ENCODE results near the gene MCTP1.

Gene MCTP1

DNA sequence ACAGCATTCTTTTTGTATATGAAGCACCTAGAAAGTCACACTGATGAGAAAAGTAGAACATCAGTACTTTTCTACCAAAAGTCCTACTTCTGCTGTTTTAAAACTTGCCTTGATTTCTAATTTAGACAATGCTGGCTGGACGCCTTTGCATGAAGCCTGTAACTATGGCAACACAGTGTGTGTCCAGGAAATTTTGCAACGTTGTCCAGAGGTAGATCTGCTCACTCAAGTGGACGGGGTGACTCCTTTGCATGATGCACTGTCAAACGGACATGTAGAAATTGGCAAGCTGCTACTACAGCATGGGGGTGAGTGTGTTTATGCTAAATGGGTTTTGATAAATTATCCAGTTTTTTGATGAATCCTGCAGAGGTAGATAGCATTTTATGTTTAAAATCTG, 592.9 kb downstream of the MCTP1 start:
- no peak overlapping the region for H3K27ac ChIP-seq (ENCODE audit: low read length)

DNA sequence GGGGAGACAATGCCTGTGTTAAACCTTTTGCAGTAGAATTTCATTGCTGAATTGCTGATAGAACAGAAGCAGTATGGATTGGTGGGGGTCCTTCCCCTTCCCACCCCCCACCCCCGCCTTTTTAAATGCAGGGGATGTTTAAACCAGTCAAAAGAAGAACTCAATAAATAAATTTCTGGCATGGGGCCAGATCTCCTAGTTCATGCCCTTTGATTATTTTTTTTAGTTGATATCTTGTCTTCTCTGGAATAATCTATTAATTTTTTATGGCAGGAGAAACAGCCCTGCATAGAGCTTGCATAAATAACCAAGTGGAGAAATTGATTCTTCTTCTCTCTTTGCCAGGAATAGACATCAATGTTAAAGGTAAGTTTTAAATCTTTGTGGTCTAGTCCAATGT, 593.6 kb downstream of the MCTP1 start:
- Histone ChIP-seq H3K27me3 (replicated peaks; ENCODE audit: insufficient read depth, low read length) (no peaks in the 10 kb centered on the region), H3K9me3 (replicated peaks; ENCODE audit: insufficient read depth, low read length) (no peaks in the 10 kb centered on the region), H3K79me2 (ENCODE audit: low read length) (no peaks in the 10 kb centered on the region), H3K36me3 (replicated peaks; ENCODE audit: insufficient read depth, low read length) (no peaks in the 10 kb centered on the region; the same call in 1 of the 2 replicates), H3K9me2 (replicated peaks; ENCODE audit: insufficient read depth, low read length) (no peaks in the 10 kb centered on the region), H4K20me1 (ENCODE audit: insufficient read depth, low read length) (no peaks in the 10 kb centered on the region), H2AFZ (ENCODE audit: low read length) (no peak overlapping the region), H3F3A (ENCODE audit: insufficient read depth, low read length) (no peaks in the 10 kb centered on the region), H3K9ac (ENCODE audit: low read length) (no peak overlapping the region), H3K4me3 (ENCODE audit: low read length) (no peak overlapping the region), H3K4me2 (ENCODE audit: low read depth, low read length) (no peak overlapping the region), H3K4me1 (ENCODE audit: low read length) (no peaks in the 10 kb centered on the region), H3K27ac (ENCODE audit: low read length) (no peak overlapping the region)
- no peak for DNase-seq
- no peak for TF ChIP-seq EZH2 (optimal IDR thresholded peaks at IDR 0.05; ENCODE audit: low read depth, low read length)
- TF ChIP-seq EZH2phosphoT487 (IDR thresholded peaks at IDR 0.05; ENCODE audit: low read length): no peak
- TF ChIP-seq, protein P1, sequence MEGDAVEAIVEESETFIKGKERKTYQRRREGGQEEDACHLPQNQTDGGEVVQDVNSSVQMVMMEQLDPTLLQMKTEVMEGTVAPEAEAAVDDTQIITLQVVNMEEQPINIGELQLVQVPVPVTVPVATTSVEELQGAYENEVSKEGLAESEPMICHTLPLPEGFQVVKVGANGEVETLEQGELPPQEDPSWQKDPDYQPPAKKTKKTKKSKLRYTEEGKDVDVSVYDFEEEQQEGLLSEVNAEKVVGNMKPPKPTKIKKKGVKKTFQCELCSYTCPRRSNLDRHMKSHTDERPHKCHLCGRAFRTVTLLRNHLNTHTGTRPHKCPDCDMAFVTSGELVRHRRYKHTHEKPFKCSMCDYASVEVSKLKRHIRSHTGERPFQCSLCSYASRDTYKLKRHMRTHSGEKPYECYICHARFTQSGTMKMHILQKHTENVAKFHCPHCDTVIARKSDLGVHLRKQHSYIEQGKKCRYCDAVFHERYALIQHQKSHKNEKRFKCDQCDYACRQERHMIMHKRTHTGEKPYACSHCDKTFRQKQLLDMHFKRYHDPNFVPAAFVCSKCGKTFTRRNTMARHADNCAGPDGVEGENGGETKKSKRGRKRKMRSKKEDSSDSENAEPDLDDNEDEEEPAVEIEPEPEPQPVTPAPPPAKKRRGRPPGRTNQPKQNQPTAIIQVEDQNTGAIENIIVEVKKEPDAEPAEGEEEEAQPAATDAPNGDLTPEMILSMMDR (IDR thresholded peaks at IDR 0.05; ENCODE audit: low read length): no peak

More for the DNA sequence above, 592.9 kb downstream of the MCTP1 start:
- H3K4me1 ChIP-seq (ENCODE audit: low read length): no peaks in the 10 kb centered on the region
- H3K9me2 ChIP-seq (replicated peaks; ENCODE audit: insufficient read depth, low read length): no peaks in the 10 kb centered on the region
- no peaks in the 10 kb centered on the region; the same call in 1 of the 2 replicates for H3K36me3 ChIP-seq (replicated peaks; ENCODE audit: insufficient read depth, low read length)
- TF ChIP-seq EZH2phosphoT487 (IDR thresholded peaks at IDR 0.05; ENCODE audit: low read length): no peak
- TF ChIP-seq, protein P1 (IDR thresholded peaks at IDR 0.05; ENCODE audit: low read length): no peak
- no peak for TF ChIP-seq EZH2 (optimal IDR thresholded peaks at IDR 0.05; ENCODE audit: low read depth, low read length)
- no peaks in the 10 kb centered on the region for H3K79me2 ChIP-seq (ENCODE audit: low read length)
- no peaks in the 10 kb centered on the region for H3K9me3 ChIP-seq (replicated peaks; ENCODE audit: insufficient read depth, low read length)
- no peak overlapping the region for H3K4me3 ChIP-seq (ENCODE audit: low read length)
- no peak overlapping the region for H3K9ac ChIP-seq (ENCODE audit: low read length)
- H3K27me3 ChIP-seq (replicated peaks; ENCODE audit: insufficient read depth, low read length): no peaks in the 10 kb centered on the region
- H3K4me2 ChIP-seq (ENCODE audit: low read depth, low read length): no peak overlapping the region
- H2AFZ ChIP-seq (ENCODE audit: low read length): no peak overlapping the region
- H3F3A ChIP-seq (ENCODE audit: insufficient read depth, low read length): no peaks in the 10 kb centered on the region
- H4K20me1 ChIP-seq (ENCODE audit: insufficient read depth, low read length): no peaks in the 10 kb centered on the region
- DNase-seq: no peak

DNA sequence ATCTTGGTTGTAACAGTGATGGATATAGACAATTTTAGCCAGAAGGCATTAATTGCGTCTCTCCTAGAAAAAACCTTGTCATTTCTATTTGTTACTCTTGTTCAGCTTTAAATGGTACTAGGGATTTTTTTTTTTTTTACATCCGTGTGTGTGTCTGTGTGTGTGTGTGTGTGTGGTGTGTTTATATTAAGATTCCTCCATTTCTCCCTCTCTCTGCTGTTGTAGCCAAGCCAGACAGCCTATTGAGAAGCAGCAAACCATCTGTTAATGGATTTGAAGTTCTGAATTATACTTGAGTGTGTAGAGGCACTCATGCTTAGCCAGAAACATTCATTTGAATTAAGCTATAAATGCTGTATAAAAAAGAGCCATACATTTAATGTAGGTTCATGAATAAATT, 594.1 kb downstream of the MCTP1 start:
- Histone ChIP-seq H3K27ac (ENCODE audit: low read length) (no peak overlapping the region), H3K4me2 (ENCODE audit: low read depth, low read length) (no peak overlapping the region), H3K4me1 (ENCODE audit: low read length) (no peaks in the 10 kb centered on the region), H3K79me2 (ENCODE audit: low read length) (no peaks in the 10 kb centered on the region), H3K9me3 (replicated peaks; ENCODE audit: insufficient read depth, low read length) (no peaks in the 10 kb centered on the region), H3F3A (ENCODE audit: insufficient read depth, low read length) (no peaks in the 10 kb centered on the region), H3K36me3 (replicated peaks; ENCODE audit: insufficient read depth, low read length) (no peaks in the 10 kb centered on the region; the same call in 1 of the 2 replicates), H3K27me3 (replicated peaks; ENCODE audit: insufficient read depth, low read length) (no peaks in the 10 kb centered on the region), H3K9me2 (replicated peaks; ENCODE audit: insufficient read depth, low read length) (no peaks in the 10 kb centered on the region), H4K20me1 (ENCODE audit: insufficient read depth, low read length) (no peaks in the 10 kb centered on the region), H3K4me3 (ENCODE audit: low read length) (no peak overlapping the region), H3K9ac (ENCODE audit: low read length) (no peak overlapping the region), H2AFZ (ENCODE audit: low read length) (no peak overlapping the region)
- no peak for DNase-seq
- TF ChIP-seq EZH2 (optimal IDR thresholded peaks at IDR 0.05; ENCODE audit: low read depth, low read length) (no peak), EZH2phosphoT487 (IDR thresholded peaks at IDR 0.05; ENCODE audit: low read length) (no peak)
- TF ChIP-seq, protein P1 (IDR thresholded peaks at IDR 0.05; ENCODE audit: low read length): no peak

All from MM.1S (cell line).